HG03108 (cell line): ENCODE results near the gene GSTA4.
"Not testable (repeated sequence)": the region's sequence is repeated elsewhere in the genome, so short reads cannot be mapped to it uniquely, and the experiment has no call there.

Experiments used
- ATAC-seq: cut with Tn5 transposase; IDR thresholded peaks from one replicate; pipeline ENCODE4 v1.9.1; 2021; ENCODE audit warnings: moderate library complexity; ENCODE audit not compliant: unreplicated experiment

GSTA4 gene

DNA sequence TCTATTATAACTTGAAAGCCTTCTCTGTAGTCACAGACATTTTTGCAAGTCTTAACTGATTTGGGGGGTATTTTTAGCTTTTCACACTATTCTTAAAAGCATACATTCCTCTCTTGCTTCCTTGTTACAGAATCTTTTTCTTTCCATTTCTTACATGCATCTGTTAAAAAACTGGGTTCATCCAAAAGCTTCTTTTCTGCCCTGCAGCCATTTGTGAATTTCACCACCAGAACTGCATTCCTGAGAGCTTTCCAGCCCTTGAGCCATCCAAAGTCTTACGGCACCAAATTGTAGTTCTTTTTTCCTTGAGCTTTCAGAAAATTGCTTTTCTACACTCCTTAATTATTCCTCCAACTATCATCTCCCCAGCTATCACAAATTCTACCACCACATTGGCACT lies 19.7 kb upstream of the GSTA4 start:
- ATAC-seq = no peak

GRCh38 chr6:53014063-53014462 lies 19.0 kb upstream of the GSTA4 start:
- ATAC-seq = no peak

DNA sequence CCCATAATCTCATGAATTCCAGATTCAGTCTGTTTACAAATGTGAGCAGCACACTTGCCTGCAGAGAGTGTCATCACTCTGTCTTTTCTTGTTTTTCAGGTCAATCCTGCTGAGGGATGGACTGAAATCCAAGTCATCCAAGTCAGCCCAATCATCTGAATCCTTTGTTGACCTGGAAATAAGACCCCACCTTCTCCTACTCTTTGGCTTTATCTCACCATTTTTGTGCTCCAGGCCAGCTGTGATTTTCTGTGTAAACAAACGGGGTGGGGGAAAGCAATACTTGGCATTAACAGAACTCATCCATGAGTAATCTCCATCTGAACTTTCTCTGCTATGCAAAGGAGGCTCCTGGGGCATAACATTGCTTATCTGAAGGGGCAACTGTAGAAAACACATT lies 16.9 kb upstream of the GSTA4 start:
- ATAC-seq = no peak

GRCh38 chr6:53010504-53010903 lies 15.4 kb upstream of the GSTA4 start:
- no peak for ATAC-seq

- ATAC-seq = no peak
Observed at GRCh38 chr6:53009511-53009910, 14.4 kb upstream of the GSTA4 start.

GRCh38 chr6:53009056-53009455 lies 14.0 kb upstream of the GSTA4 start:
- no peak for ATAC-seq

- not testable (repeated sequence) for ATAC-seq
Observed at GRCh38 chr6:53008192-53008687, 13.2 kb upstream of the GSTA4 start.

DNA sequence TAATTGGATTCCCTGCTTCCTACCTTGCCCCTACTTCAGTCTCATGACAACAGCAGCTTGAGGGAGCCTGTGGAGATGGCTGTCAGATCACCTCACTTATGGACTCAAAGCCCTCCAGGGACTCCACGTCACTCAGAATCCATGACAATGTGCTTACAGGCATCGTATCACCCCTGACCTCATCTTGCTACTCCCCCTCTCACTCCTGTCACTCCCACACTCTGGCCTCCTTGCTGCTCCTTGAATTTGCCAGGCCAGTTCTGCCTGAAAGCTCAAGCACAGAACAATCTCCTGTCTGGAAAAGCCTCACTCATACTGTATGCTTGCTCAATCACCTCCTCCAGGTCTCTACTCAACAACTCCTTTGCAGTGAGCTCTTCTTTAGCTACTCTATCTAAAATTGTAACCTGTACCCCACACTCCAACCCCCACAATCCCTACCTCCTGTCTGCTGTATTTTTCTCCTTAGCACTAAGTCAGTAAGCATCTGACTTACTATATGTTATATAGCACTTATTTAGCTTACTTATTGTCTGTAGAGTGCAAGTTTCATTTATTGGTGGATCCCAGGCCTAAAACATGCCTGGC lies 10.7 kb upstream of the GSTA4 start:
- no peak for ATAC-seq

- no peak for ATAC-seq
Observed at GRCh38 chr6:52999456-52999855, 4.4 kb upstream of the GSTA4 start.

- ATAC-seq = no peak
Observed at GRCh38 chr6:52998603-52999002, 3.5 kb upstream of the GSTA4 start.

- ATAC-seq = no peak
Observed at GRCh38 chr6:52995913-52996645, 995 bp upstream of the GSTA4 start.

DNA sequence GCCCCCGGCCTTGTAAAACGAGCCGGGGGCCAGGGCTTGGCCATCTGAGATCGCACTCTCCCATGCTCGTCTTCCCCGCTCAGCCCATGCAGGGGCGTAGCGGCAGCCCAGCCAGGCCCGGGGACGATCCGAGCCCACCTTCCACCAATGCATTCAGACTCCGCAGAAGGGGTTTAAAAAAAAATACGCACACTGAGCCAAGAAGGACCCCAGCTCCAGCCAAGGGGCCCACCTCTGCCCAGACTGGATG lies 320 bp downstream of the GSTA4 start:
- ATAC-seq = peak; percentile 15

DNA sequence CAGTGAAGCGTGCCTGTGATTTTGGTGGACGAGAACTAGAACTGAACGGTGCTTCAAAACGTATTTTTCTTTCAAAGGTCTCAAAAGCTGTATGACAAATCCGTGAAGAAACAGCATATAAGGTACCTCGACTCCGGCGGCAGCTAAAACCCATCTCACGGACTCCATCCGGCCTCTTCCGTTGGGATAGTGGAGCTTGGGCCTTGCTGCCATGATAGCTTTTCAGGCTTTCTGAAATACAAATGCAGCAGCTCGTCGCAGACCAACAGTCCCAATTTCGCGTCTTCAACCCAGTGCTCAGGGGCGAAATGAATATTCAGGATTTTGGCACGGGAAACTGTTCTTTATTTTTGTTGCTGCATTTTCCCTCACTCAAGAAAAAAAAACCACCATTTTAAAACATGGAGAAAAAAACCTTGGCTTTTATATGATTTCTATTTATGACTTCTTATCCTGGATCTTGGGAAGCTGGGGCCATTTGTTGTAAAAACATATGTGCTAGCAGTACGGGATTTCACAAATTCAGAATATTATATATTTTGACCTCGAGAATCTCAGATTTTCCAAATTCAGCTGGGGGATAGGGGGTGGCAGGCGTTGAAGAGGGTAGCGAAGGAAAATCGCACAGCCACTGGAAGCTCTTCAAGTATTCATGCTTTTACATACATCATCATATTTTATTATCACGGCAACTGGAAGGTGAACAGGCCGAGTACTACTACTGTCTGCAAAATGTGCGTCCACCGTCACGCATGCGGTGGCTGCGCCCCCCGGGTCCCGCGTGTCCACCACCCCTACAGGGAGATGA lies 849 bp downstream of the GSTA4 start:
- no peak for ATAC-seq

DNA sequence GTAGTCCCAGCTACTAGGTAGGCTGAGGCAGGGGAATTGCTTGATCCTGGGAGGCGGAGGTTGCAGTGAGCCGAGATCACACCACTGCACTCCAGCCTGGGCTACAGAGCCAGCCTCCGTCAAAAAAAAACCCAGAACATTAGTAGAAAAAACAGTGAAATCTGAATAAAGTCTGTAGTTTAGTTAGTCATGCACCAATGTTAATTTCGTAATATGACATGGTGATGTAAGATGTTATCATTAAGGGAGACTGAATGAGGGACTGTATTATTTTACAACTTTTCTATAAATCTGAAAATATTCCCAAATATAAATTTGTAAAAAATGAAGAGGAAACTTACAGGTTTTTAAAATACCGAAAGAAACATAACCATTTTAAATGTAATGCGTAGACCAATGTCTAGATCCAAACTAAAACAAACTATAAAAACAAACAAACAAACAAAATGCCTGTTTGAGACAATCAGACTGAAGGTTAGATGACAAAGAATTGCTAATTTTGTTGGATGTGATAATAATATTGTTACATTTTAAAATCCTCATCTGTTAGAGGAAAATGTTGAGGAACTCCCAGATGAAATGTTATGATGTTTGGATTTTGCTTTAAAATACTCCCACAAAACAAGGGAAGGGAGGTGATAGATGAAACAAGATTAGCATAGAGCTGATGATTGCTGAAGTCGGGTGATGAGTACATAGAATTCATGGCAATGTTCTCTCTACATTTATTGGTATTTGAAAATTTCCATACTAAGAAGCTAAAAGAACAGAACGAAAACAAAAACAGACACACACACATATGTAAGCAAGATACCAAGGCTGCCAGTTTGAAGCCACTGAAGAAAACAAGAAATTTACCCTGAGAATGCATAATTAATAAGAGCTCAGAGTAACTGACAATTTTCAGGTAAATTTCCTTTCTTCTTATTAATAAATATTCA lies 1.8 kb downstream of the GSTA4 start:
- ATAC-seq = no peak

- ATAC-seq = no peak
Observed at GRCh38 chr6:52990342-52990741, 4.7 kb downstream of the GSTA4 start.

- no peak for ATAC-seq
Observed at GRCh38 chr6:52985228-52985627, 9.9 kb downstream of the GSTA4 start.

DNA sequence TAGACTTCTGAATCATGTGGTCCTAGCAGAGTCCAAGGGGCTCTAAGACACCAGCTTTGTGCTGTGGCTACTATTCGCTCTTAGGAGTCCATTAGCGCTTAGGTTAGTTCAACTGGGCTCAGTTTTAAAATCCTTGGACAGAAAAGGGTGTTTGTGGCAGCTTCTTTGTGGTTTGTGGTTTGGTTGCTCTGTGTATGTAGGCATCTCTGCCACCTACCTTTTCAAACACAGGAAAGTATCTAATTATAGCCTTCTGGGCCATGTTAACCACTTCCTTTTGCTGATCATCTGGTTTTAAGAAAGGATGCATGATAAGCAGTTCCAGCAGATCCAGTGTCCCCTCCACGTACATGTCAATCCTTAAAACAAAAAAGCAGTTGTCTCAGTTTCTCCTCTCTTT lies 10.8 kb downstream of the GSTA4 start:
- ATAC-seq = peak; percentile 88

DNA sequence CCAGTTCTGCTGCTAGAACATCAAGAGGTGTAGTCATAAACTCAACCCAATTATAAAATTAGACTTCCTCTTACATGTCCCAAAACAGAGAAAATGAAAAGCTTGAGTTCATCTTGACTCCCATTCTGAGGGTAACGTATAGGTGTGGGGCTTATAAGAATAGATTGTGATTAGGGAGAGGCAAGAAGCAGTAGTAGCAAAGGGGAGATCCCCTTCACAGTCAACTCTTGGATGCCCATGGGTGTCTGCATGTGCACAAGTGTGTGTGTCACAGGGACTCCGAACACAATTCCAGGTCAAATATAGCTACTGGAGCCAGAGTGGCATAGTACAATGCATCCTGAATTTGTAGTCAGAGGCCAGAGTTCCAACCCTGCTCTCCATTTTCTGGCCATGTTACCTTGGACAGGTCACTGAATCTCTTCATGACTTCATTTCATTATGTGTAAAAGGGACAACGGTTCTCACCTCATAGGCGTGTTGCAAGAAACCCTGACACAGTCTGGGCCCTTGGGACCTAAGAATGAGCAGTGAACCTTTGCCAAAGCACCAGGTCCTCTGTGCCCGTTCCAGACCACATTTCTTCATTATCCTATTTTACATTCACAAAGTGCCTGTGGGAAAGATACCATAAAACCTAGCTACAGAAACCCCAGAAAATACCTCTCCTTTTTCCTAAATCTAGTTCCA lies 11.8 kb downstream of the GSTA4 start:
- no peak for ATAC-seq

GRCh38 chr6:52982680-52983079 lies 12.4 kb downstream of the GSTA4 start:
- ATAC-seq = no peak

DNA sequence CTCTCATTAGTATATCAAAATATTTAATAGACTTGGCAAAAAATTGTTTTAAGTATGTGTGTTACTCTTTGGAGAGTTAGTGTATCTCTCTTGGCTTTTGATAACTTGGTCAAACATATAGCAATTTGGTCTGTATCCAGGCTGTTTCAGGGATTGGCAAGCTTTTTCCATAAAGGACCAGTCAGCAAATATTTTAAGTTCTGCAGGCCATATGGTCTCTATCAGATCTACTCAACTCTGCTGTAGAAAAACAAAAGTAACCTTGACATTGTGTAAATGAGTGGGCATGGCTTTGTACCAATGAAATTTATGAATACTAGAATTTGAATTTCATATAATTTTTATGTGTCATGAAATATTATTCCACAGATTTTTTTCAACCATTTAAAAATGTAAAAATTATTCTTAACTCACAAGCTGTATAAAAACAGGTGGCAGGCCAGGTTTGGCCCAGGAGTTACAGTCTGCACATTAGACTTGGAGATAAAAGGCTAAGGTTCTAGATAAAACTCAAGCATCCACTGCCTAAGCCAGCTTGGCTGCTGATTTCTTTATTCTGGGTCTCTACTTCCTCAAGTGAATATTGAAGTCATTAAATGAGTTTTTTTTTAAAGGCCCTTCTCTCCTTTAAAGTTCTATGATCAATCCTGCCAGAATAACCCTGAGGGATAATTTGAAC lies 13.7 kb downstream of the GSTA4 start:
- ATAC-seq = no peak
